ENCODE data around the gene MUC13.

The MUC13 gene

GRCh38 chr3:124858275-124858674 is 76.3 kb downstream of the MUC13 start:
- ATAC-seq, result no peak
- no peak for TF ChIP-seq PATZ1 (CRISPR knock-in tag; IDR thresholded peaks at IDR 0.05; ENCODE audit: borderline replicate concordance)
- no peak for TF ChIP-seq ZNF70 (CRISPR knock-in tag; IDR thresholded peaks at IDR 0.05)
- no peak for TF ChIP-seq SNAI2 (CRISPR knock-in tag; IDR thresholded peaks at IDR 0.05)
- no peak for TF ChIP-seq CREB5 (CRISPR knock-in tag; IDR thresholded peaks at IDR 0.05; ENCODE audit: low read depth)

GRCh38 chr3:124856677-124857076 is 77.9 kb downstream of the MUC13 start:
- no peak for ATAC-seq

More at GRCh38 chr3:124856677-124857076, 77.9 kb downstream of the MUC13 start:
- TF ChIP-seq ZNF565 (CRISPR knock-in tag; conservative IDR thresholded peaks at IDR 0.05; ENCODE audit: low read depth) (no peak), ZC3H10 (CRISPR knock-in tag; IDR thresholded peaks at IDR 0.05) (no peak)
